ENCODE data around the gene RND2.

RND2 gene

DNA sequence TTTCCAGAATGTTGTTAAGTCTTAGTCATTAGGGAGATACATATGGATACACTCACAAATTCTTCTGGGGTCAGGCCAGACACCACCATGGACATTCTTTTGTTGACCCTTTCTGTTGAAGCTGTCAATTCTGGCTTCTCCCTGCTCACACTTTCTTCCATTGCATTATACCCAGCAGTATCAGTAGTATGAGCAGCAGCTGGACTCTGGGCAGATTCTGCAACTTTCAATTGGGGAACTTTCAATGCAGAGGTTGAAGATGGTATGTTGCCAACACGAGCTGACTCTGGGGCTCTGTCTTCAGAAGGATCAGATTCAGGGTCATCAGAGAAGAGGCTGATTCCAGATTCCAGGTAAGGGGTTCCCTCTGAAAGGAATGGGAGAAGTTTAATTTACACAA lies 45.8 kb downstream of the RND2 start:
- no peak for DNase-seq (ENCODE audit: low read depth in 2 of 3, low spot score in 2 of 3)

DNA sequence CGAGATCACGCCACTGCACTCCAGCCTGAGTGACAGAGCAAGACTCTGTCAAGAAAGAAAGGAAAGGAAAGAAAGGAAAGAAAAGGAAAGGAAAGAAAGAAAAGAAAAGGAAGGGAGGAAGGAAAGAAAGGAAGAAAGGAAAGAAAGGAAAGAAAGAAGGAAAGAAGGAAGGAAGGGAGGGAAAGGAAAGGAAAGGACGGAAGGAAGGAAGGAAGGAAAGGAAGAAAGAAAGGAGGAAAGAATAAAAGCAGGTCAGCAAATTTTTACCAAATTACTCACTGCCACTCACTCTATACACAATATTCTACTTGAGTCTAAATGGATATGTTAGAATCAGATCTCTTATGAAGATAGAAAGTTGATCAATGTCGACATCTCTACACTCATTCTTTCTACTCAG lies 49.8 kb downstream of the RND2 start:
- DNase-seq (ENCODE audit: low read depth in 2 of 3, low spot score in 2 of 3): no peak

- DNase-seq (ENCODE audit: low read depth in 2 of 3, low spot score in 2 of 3): no peak
Observed at GRCh38 chr17:43079641-43080302, 54.7 kb downstream of the RND2 start.
